Neuronal stem cell (in vitro differentiated cells): ENCODE measurements around the gene KIF20A.

Experiments used
- DNase-seq: peaks from one replicate; pipeline ENCODE4 v3.0.0-alpha.2; 2013; ENCODE audit warnings: low spot score
- H2AFZ ChIP-seq: one replicate; pipeline ENCODE4 v1.6.1; 2013; ENCODE audit warnings: mild to moderate bottlenecking, low read length, inconsistent platforms
- H2AK5ac ChIP-seq: 2 replicates; pipeline ENCODE4 v1.6.1; 2013; ENCODE audit warnings: low read depth, mild to moderate bottlenecking, inconsistent platforms, low read length, moderate library complexity, mixed read lengths
- H2BK120ac ChIP-seq: 2 replicates; pipeline ENCODE4 v1.6.1; 2013; ENCODE audit warnings: low read depth, mild to moderate bottlenecking, inconsistent platforms, low read length, moderate library complexity, mixed read lengths
- H2BK12ac ChIP-seq: one replicate; pipeline ENCODE4 v1.6.1; 2013; ENCODE audit warnings: low read length, inconsistent platforms
- H2BK15ac ChIP-seq: 2 replicates; pipeline ENCODE4 v1.6.1; 2013; ENCODE audit warnings: mild to moderate bottlenecking, low read length, inconsistent platforms, mixed read lengths
- H2BK5ac ChIP-seq: one replicate; pipeline ENCODE4 v1.6.1; 2013; ENCODE audit warnings: inconsistent platforms, mild to moderate bottlenecking, low read length, moderate library complexity
- H3K14ac ChIP-seq: one replicate; pipeline ENCODE4 v1.6.1; 2013; ENCODE audit warnings: low read length, inconsistent platforms
- H3K18ac ChIP-seq: 2 replicates; pipeline ENCODE4 v1.6.1; 2013; ENCODE audit warnings: low read length, inconsistent platforms
- H3K23ac ChIP-seq: 2 replicates; pipeline ENCODE4 v1.6.1; 2013; ENCODE audit warnings: low read depth, mild to moderate bottlenecking, mixed read lengths, low read length, inconsistent platforms; ENCODE audit not compliant: poor library complexity
- H3K27ac ChIP-seq: replicated peaks from 3 replicates; pipeline ENCODE4 v1.5.1; 2013; ENCODE audit warnings: low read length, inconsistent platforms
- H3K27me3 ChIP-seq, 3 experiments: 2 replicates each; pipeline ENCODE4 v1.6.1; 2013; ENCODE audit warnings: low read length in 3 of 3, mild to moderate bottlenecking in 2 of 3, inconsistent platforms in 1 of 3, low read depth in 1 of 3, mixed read lengths in 1 of 3, moderate library complexity in 1 of 3; ENCODE audit not compliant: control insufficient read depth in 3 of 3, insufficient read depth in 3 of 3
- H3K36me3 ChIP-seq, 2 donors: replicated peaks in 1 of 2; 2 replicates each; pipeline ENCODE4 v1.6.1; 2013; ENCODE audit warnings: low read length in 2 of 2; ENCODE audit not compliant: control insufficient read depth in 2 of 2, insufficient read depth in 2 of 2
- H3K4ac ChIP-seq: 2 replicates; pipeline ENCODE4 v1.6.1; 2013; ENCODE audit warnings: inconsistent platforms, mild to moderate bottlenecking, low read length, moderate library complexity
- H3K4me1 ChIP-seq, 2 donors: 1 replicate in 1 of 2; 2 replicates in 1 of 2; pipeline ENCODE4 v1.6.1; 2013; ENCODE audit warnings: low read length in 2 of 2, low read depth in 1 of 2; ENCODE audit not compliant: control insufficient read depth in 2 of 2, insufficient read depth in 1 of 2
- H3K4me2 ChIP-seq: one replicate; pipeline ENCODE4 v1.6.1; 2013; ENCODE audit warnings: mild to moderate bottlenecking, low read length, inconsistent platforms; ENCODE audit not compliant: insufficient read depth, poor library complexity, severe bottlenecking
- H3K4me3 ChIP-seq, 2 donors: 2 replicates each; pipeline ENCODE4 v1.5.1; 2013; ENCODE audit warnings: low read length in 2 of 2, mild to moderate bottlenecking in 2 of 2, inconsistent platforms in 1 of 2, moderate library complexity in 1 of 2
- H3K79me1 ChIP-seq: one replicate; pipeline ENCODE4 v1.6.1; 2013; ENCODE audit warnings: low read depth, mild to moderate bottlenecking, inconsistent platforms, low read length, moderate library complexity
- H3K9ac ChIP-seq: one replicate; pipeline ENCODE4 v1.6.1; 2013; ENCODE audit warnings: mild to moderate bottlenecking, low read depth, low read length, inconsistent platforms; ENCODE audit not compliant: poor library complexity
- H3K9me3 ChIP-seq, 2 donors: replicated peaks in 1 of 2; 2 replicates each; pipeline versions ENCODE3 to v1.6.1; 2013; ENCODE audit warnings: low read length in 2 of 2, mild to moderate bottlenecking in 2 of 2, inconsistent platforms in 1 of 2, low read depth in 1 of 2, mixed read lengths in 1 of 2, moderate library complexity in 1 of 2; ENCODE audit not compliant: control insufficient read depth in 2 of 2, insufficient read depth in 1 of 2
- H4K8ac ChIP-seq: one replicate; pipeline ENCODE4 v1.6.1; 2013; ENCODE audit warnings: low read depth, mild to moderate bottlenecking, inconsistent platforms, low read length, moderate library complexity
- H4K91ac ChIP-seq: one replicate; pipeline ENCODE4 v1.6.1; 2013; ENCODE audit warnings: low read length, low read depth, mild to moderate bottlenecking, inconsistent platforms; ENCODE audit not compliant: poor library complexity
- WGBS, 2 donors: extraction: QIAGEN DNeasy Blood & Tissue Kit; methylation state at CpG; one replicate each; pipeline ENCODE4 v1.1.7; 2013; ENCODE audit warnings: missing lambda C conversion rate in 2 of 2, mixed read lengths in 1 of 2; ENCODE audit not compliant: insufficient read length in 2 of 2, insufficient replicate concordance in 1 of 2; ENCODE audit errors: extremely low coverage in 2 of 2; 5-methylcytosine and 5-hydroxymethylcytosine counted together

KIF20A gene

DNA sequence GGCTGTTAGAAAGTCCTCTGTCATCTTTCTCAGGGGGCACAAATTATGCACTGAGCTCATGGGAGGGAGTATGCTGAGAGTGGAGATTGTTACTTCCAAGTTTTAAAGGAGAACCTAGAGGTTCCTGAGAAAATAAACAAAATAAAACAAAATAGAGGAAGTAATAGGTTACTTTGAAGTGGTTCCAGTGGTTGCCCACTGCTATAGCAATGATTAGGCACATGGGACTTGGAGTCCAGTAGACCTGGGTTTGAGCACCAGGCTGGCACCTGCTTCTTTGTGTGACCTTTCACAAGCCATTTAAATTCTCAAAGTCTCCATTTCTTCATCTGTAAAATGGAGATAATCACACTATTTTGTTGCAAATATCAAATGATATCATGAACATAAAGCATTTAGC lies 48.0 kb downstream of the KIF20A start:
- no peaks in the 10 kb centered on the region for H3K4me1 ChIP-seq
- H3K27me3 ChIP-seq, result peaks cover 0 to 13% (median 0%) of the 10 kb centered on the region in 3 experiments
- no peak for DNase-seq

GRCh38 chr5:138229387-138229786 lies 50.5 kb downstream of the KIF20A start:
- no peak for DNase-seq
- Histone ChIP-seq H3K18ac (no peak overlapping the region), H2BK120ac (no peak overlapping the region), H3K36me3 (no peaks in the 10 kb centered on the region), H3K79me1 (no peaks in the 10 kb centered on the region), H2AFZ (no peak overlapping the region), H2AK5ac (no peak overlapping the region), H3K9me3 (peaks cover 3 to 4% of the 10 kb centered on the region in 2 donors), H3K4ac (no peak overlapping the region), H2BK5ac (no peak overlapping the region), H3K4me1 (no peaks in the 10 kb centered on the region), H3K27me3 (peaks cover 0 to 5% (median 0%) of the 10 kb centered on the region in 3 experiments), H3K27ac (no peak overlapping the region), H3K23ac (no peak overlapping the region), H4K91ac (no peak overlapping the region), H3K4me2 (no peak overlapping the region), H3K4me3 (no peak overlapping the region), H3K9ac (no peak overlapping the region), H2BK12ac (no peak overlapping the region), H2BK15ac (no peak overlapping the region), H3K14ac (peak overlapping the region; percentile 9), H4K8ac (no peak overlapping the region)
- no CpG with 5 or more reads among the region's 6 CpGs for WGBS, 2 donors

More for the DNA sequence above, 48.0 kb downstream of the KIF20A start:
- Histone ChIP-seq H2AK5ac (no peak overlapping the region), H2BK15ac (no peak overlapping the region), H3K36me3 (no peaks in the 10 kb centered on the region), H3K23ac (no peak overlapping the region), H2AFZ (no peak overlapping the region), H3K9ac (no peak overlapping the region), H4K8ac (no peak overlapping the region), H3K4me3 (no peak overlapping the region), H3K18ac (no peak overlapping the region), H3K9me3 (peaks cover 3 to 4% of the 10 kb centered on the region in 2 donors), H4K91ac (no peak overlapping the region), H3K4me2 (no peak overlapping the region), H3K4ac (no peak overlapping the region), H2BK5ac (no peak overlapping the region), H2BK120ac (no peak overlapping the region), H3K14ac (no peak overlapping the region), H3K79me1 (no peaks in the 10 kb centered on the region), H3K27ac (no peak overlapping the region), H2BK12ac (no peak overlapping the region)

GRCh38 chr5:138230261-138230660 lies 51.3 kb downstream of the KIF20A start:
- no peak overlapping the region for H2BK120ac ChIP-seq
- H4K8ac ChIP-seq, result no peak overlapping the region
- H3K9ac ChIP-seq, result no peak overlapping the region
- no peak overlapping the region for H3K4me3 ChIP-seq
- H3K79me1 ChIP-seq, result no peaks in the 10 kb centered on the region
- H2BK5ac ChIP-seq, result no peak overlapping the region
- H3K9me3 ChIP-seq, result peaks cover 3 to 4% of the 10 kb centered on the region in 2 donors
- H2AK5ac ChIP-seq, result no peak overlapping the region
- H3K27me3 ChIP-seq, result peaks cover 0 to 5% (median 0%) of the 10 kb centered on the region in 3 experiments
- no peak overlapping the region for H2BK12ac ChIP-seq
- H3K23ac ChIP-seq, result no peak overlapping the region
- H3K4me1 ChIP-seq, result no peaks in the 10 kb centered on the region
- no peak overlapping the region for H3K14ac ChIP-seq
- DNase-seq, result no peak
- H3K18ac ChIP-seq, result no peak overlapping the region
- H2BK15ac ChIP-seq, result no peak overlapping the region
- H3K27ac ChIP-seq, result no peak overlapping the region
- no peaks in the 10 kb centered on the region for H3K36me3 ChIP-seq
- H4K91ac ChIP-seq, result no peak overlapping the region
- no peak overlapping the region for H3K4me2 ChIP-seq
- no peak overlapping the region for H2AFZ ChIP-seq
- no peak overlapping the region for H3K4ac ChIP-seq

DNA sequence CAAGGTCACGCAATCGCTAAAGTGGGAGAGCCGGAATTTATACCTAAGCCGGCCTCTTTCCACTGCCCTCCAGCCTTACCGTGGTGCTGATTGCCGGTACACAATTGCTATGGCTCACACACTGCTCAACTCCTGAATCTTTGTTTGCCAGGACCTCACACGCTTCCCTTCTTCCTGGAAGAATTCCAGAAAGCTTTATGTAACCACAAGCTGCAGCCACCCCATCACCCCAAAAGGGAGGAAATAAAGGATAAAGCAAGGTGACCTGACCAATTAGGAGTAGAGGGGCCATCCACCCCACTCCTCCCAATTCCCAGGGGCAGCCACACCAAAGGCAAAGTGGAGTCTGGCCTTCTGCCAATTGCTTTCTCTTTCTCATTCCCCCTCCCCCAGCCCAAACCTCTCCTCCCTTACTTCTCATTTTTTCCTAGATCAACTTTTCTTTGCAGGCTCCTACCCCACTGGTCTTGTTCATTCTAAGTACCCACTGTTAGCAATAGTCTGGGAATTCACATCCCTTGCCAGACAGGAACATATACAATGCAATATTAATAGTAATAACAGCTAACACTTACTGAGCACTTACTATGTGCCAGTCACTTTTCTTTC lies 52.2 kb downstream of the KIF20A start:
- H3K23ac ChIP-seq, result no peak overlapping the region
- peaks cover 1 to 2% of the 10 kb centered on the region in 2 donors for H3K9me3 ChIP-seq
- H3K36me3 ChIP-seq, result no peaks in the 10 kb centered on the region
- no peak overlapping the region for H3K27ac ChIP-seq
- H4K8ac ChIP-seq, result no peak overlapping the region
- H2BK120ac ChIP-seq, result no peak overlapping the region
- H3K79me1 ChIP-seq, result no peaks in the 10 kb centered on the region
- WGBS, 2 donors, result no CpG with 5 or more reads among the region's 7 CpGs
- no peak overlapping the region for H4K91ac ChIP-seq
- H2BK5ac ChIP-seq, result no peak overlapping the region
- H3K14ac ChIP-seq, result no peak overlapping the region
- H3K9ac ChIP-seq, result no peak overlapping the region
- DNase-seq, result no peak
- no peak overlapping the region for H3K4me2 ChIP-seq
- H2AK5ac ChIP-seq, result no peak overlapping the region
- no peak overlapping the region for H3K18ac ChIP-seq
- no peak overlapping the region for H3K4me3 ChIP-seq
- no peak overlapping the region for H3K4ac ChIP-seq
- H3K4me1 ChIP-seq, result no peaks in the 10 kb centered on the region
- no peak overlapping the region for H2BK12ac ChIP-seq
- H2BK15ac ChIP-seq, result no peak overlapping the region
- no peak overlapping the region for H2AFZ ChIP-seq
- peaks cover 0 to 5% (median 0%) of the 10 kb centered on the region in 3 experiments for H3K27me3 ChIP-seq
